GM19455 (cell line): ENCODE results near the gene WFDC5.

ENCODE experiments used
- ATAC-seq: cut with Tn5 transposase; IDR thresholded peaks from one replicate; pipeline ENCODE4 v1.9.1; 2021; ENCODE audit not compliant: unreplicated experiment

Gene WFDC5

GRCh38 chr20:45115829-45116228 lies 855 bp upstream of the WFDC5 start:
- no peak for ATAC-seq

GRCh38 chr20:45115386-45115774 lies 406 bp upstream of the WFDC5 start:
- no peak for ATAC-seq

GRCh38 chr20:45113865-45114264 lies 1.1 kb downstream of the WFDC5 start:
- no peak for ATAC-seq

GRCh38 chr20:45112754-45113153 lies 2.2 kb downstream of the WFDC5 start:
- no peak for ATAC-seq

- no peak for ATAC-seq
Measured at GRCh38 chr20:45111799-45112471, 3.0 kb downstream of the WFDC5 start.

GRCh38 chr20:45111285-45111684 lies 3.7 kb downstream of the WFDC5 start:
- no peak for ATAC-seq

GRCh38 chr20:45110301-45110700 lies 4.7 kb downstream of the WFDC5 start:
- no peak for ATAC-seq

GRCh38 chr20:45109634-45110033 lies 5.3 kb downstream of the WFDC5 start:
- no peak for ATAC-seq

GRCh38 chr20:45105317-45105716 lies 9.7 kb downstream of the WFDC5 start:
- ATAC-seq: no peak

- ATAC-seq: no peak
Measured at GRCh38 chr20:45104786-45105185, 10.2 kb downstream of the WFDC5 start.

- ATAC-seq: no peak
Measured at GRCh38 chr20:45103072-45103471, 11.9 kb downstream of the WFDC5 start.

GRCh38 chr20:45101333-45101850 lies 13.6 kb downstream of the WFDC5 start:
- ATAC-seq: no peak

- ATAC-seq: no peak
Measured at GRCh38 chr20:45100563-45101245, 14.3 kb downstream of the WFDC5 start, which contains the start of gene KCNS1. Gene KCNS1 (minus strand): TSS chr20:45101127. CDS start chr20:45099236, 1,891 bp downstream.

GRCh38 chr20:45098103-45098773 lies 16.7 kb downstream of the WFDC5 start:
- no peak for ATAC-seq

- ATAC-seq: no peak
Measured at GRCh38 chr20:45097485-45098102, 17.4 kb downstream of the WFDC5 start.

GRCh38 chr20:45096781-45097180 lies 18.2 kb downstream of the WFDC5 start:
- no peak for ATAC-seq

- no peak for ATAC-seq
Measured at GRCh38 chr20:45095805-45096238, 19.2 kb downstream of the WFDC5 start.

- ATAC-seq: no peak
Measured at GRCh38 chr20:45094864-45095574, 20.0 kb downstream of the WFDC5 start.

GRCh38 chr20:45094201-45094600 lies 20.8 kb downstream of the WFDC5 start:
- no peak for ATAC-seq

- no peak for ATAC-seq
Measured at GRCh38 chr20:45092898-45093297, 22.1 kb downstream of the WFDC5 start.

- ATAC-seq: no peak
Measured at GRCh38 chr20:45091366-45091765, 23.6 kb downstream of the WFDC5 start.
